Lower leg skin (tissue), 4 donors: ENCODE results near the gene ATP23. TPM values are rescaled to one million over a fixed set of nuclear protein-coding genes. Genes with fewer than 3 reads are reported as not detected.

ENCODE experiments used
- DNase-seq, 2 donors: peaks; one replicate each; pipeline ENCODE4 v3.0.0-alpha.2; 2019; ENCODE audit warnings: low spot score in 2 of 2
- H3K4me3 ChIP-seq: fragments of 200-600 bp; sonication (generic); 2 replicates; pipeline ENCODE4 v1.5.1; 2017; ENCODE audit warnings: mild to moderate bottlenecking, low read depth; ENCODE audit not compliant: poor library complexity, severe bottlenecking
- POLR2A ChIP-seq, 2 donors: fragments of 450-650 bp; IDR thresholded peaks; one replicate each; pipeline ENCODE4 v1.6.1; 2016 to 2017; ENCODE audit warnings: antibody characterized with exemption in 2 of 2, mild to moderate bottlenecking in 1 of 2, moderate library complexity in 1 of 2
- WGBS, 2 donors: methylation state at CpG; one replicate each; pipeline ENCODE4 v1.1.5; 2018; 5-methylcytosine and 5-hydroxymethylcytosine counted together
- intact Hi-C: fragments of 100-400 bp; cut with DNase I; formaldehyde crosslinking; loops from one replicate; pipeline ENCODE4 v1.15.0; 2023; ENCODE audit warnings: low total_unique reads
- total RNA-seq, 4 donors: library from RNA; depleted of rRNA; stranded (reverse); fragments of >200 nt; gene quantifications; one replicate each; pipeline ENCODE4 v1.1.0, GENCODE V29; 2016
- TF ChIP-seq, protein P1 (sequence below), 3 donors: fragments of 450-650 bp; IDR thresholded peaks; one replicate each; pipeline ENCODE4 v1.5.1; 2016; ENCODE audit warnings: antibody characterized with exemption in 3 of 3, mild to moderate bottlenecking in 3 of 3, moderate library complexity in 2 of 3

The ATP23 gene
- total RNA-seq, 4 donors from 2014 or later: 3.0 to 14.3 (median 10.8) TPM

DNA sequence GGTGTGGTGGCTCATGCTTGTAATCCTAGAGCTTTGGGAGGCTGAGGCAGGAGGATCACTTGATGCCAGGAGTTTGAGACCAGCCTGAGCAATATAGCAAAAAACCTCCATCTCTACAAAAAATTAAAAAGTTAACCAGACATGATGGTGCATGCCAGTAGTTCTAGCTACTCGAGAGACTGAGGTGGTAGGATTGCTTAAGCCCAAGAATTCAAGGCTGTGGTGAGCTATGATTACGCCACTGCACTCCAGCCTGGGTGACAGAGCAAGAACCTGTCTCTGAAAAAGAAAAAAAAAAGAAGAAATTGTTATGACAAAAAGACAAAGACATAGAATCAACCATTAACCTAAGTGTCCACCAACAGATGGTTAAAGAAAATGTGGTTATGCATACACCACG is 2.1 kb upstream of the ATP23 start:
- WGBS, 2 donors: 82 to 83% methylated on average over 3 of the region's 3 CpGs
- no peak for DNase-seq
- TF ChIP-seq POLR2A (IDR thresholded peaks at IDR 0.05): no peak
- TF ChIP-seq, protein P1, sequence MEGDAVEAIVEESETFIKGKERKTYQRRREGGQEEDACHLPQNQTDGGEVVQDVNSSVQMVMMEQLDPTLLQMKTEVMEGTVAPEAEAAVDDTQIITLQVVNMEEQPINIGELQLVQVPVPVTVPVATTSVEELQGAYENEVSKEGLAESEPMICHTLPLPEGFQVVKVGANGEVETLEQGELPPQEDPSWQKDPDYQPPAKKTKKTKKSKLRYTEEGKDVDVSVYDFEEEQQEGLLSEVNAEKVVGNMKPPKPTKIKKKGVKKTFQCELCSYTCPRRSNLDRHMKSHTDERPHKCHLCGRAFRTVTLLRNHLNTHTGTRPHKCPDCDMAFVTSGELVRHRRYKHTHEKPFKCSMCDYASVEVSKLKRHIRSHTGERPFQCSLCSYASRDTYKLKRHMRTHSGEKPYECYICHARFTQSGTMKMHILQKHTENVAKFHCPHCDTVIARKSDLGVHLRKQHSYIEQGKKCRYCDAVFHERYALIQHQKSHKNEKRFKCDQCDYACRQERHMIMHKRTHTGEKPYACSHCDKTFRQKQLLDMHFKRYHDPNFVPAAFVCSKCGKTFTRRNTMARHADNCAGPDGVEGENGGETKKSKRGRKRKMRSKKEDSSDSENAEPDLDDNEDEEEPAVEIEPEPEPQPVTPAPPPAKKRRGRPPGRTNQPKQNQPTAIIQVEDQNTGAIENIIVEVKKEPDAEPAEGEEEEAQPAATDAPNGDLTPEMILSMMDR (IDR thresholded peaks at IDR 0.05): no peak
- no peak overlapping the region for H3K4me3 ChIP-seq
- intact Hi-C loops: no loop called here

DNA sequence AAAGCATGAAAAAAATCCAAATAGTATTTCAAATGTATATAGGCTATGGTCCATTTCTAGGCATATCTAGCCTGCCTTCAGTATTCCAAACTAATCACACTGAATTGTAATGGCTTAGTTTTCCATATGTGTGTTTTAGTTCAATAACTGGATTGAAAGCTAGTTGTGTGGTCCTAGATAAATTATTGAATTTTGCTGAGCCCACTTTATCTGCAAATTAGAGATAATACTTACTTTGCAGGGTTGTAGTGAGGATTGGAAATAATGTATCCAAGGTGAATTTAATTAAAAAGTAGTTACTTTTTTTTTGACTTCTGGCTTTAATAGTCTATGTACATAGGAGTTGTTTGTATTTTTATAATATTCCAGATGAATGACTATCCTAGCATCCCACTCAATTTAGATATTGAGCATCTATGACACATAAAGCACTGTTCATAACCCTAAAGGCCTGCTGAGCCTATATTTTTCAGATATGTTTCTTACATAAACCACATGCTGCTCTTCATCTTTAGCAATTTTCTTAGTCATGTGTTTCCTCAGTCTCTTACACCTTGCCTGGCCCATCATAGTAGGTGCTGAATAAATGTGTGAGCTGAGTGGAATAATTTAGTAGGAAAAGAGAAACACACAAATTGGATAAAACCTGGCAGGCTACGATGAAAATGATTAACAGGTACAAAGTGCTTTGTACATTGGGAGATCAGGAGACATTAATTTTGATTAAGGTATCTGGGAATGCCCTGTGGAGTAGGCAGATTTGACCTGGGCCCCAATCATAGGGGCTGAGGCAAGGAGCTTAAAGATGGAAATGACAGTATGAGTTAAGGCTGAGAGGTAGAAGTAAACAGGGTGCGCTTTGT is 1.1 kb upstream of the ATP23 start:
- intact Hi-C loops: no loop called here
- no peak overlapping the region for H3K4me3 ChIP-seq
- TF ChIP-seq, protein P1 (IDR thresholded peaks at IDR 0.05): no peak
- TF ChIP-seq POLR2A (IDR thresholded peaks at IDR 0.05): no peak
- WGBS, 2 donors: 69 to 73% methylated on average over 2 of the region's 2 CpGs
- no peak for DNase-seq

DNA sequence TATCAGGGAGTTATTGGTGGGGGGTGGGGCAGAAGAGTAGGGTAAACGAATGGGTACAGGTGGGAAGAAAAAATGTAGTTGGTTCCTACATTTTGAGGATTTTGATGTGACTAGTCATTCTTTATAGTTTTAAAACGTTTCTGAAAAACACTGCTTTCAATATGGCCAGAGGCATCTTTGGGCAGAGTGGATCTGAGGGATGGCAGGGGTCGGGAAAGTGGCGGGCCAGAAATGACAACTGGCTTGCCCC is 527 bp upstream of the ATP23 start:
- 6 to 9% methylated on average over 4 of the region's 4 CpGs for WGBS, 2 donors
- intact Hi-C loops: no loop called here
- H3K4me3 ChIP-seq: no peak overlapping the region
- no peak for DNase-seq
- TF ChIP-seq, protein P1 (IDR thresholded peaks at IDR 0.05): no peak
- no peak for TF ChIP-seq POLR2A (IDR thresholded peaks at IDR 0.05)

DNA sequence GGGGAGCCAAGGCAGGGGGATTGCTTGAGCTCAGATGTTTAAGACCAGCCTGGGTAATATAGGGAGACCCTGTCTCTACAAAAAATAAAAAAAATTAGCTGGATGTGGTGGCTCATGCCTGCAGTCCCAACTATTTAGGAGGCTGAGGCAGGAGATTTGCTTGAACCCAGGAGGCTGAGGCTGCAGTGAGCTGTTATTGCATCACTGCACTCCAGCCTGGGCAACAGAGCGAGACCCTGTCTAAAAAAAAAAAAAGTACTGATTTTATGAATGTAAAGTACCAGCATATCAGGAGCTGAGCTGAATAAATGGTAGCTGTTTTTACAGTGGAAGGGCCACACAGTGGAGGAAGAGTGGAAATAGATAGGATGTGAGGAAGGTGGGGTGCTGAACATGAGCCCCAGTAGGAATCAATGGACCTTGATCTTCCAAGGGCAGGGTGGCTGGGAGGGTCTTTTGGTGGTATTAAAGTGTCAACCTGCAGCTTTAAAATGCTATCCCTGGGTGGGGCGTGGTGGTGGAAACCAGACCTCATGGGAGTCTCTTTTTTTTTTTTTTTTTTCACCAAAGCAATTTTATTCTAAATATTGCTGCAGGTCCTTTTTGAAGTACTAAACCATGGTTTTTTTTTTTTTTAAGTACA is 2.2 kb downstream of the ATP23 start:
- DNase-seq: no peak
- whole genome bisulfite sequencing, 2 donors: 79 to 90% methylated on average over 2 of the region's 2 CpGs
- no peak for TF ChIP-seq POLR2A (IDR thresholded peaks at IDR 0.05)
- TF ChIP-seq, protein P1 (IDR thresholded peaks at IDR 0.05): no peak
- intact Hi-C loops: no loop called here
- no peak overlapping the region for H3K4me3 ChIP-seq

DNA sequence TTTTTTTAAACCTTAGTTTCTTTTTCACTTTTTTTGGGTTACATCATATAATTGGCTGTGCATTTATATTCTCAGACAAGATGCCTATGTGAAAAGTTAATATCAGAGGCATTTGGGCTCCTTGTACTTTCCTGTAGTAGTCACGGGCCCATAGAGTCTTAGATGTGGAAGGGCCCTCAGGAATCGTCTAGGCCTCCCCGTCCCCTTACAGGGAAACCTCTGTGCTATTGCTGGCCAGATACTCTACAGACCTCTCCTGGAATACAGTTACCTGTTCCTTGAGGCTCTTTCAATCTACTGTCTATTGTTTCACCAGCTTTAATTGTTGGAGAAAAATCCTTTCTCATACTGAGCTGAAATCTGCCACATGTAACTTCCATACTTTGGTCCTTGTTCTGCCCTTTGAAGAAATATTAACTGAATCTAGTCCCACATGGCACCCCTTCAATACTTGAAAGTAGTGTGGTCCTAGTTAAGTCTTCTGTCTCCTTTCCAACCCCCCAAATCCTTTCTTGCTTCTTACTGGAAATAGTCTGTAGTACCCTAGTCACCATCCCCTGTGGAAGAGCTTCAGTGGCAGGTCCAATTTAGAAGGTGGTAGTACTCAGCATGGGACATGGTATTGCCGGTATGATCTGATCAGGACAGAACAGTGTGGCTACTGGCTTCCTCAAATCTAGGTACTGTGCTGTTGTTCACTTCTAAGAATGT is 3.1 kb downstream of the ATP23 start:
- no peak overlapping the region for H3K4me3 ChIP-seq
- WGBS, 2 donors: 92 to 94% methylated on average over 4 of the region's 4 CpGs
- no peak for DNase-seq
- intact Hi-C loops: no loop called here
- TF ChIP-seq, protein P1 (IDR thresholded peaks at IDR 0.05): no peak
- no peak for TF ChIP-seq POLR2A (IDR thresholded peaks at IDR 0.05)
